Retinal pigment epithelial cell (primary cell): ENCODE measurements around the gene GNB2.
A peak's percentile ranks its signal among the peaks of the same experiment; 100 is the strongest.
"Not testable (repeated sequence)": the region's sequence is repeated elsewhere in the genome, so short reads cannot be mapped to it uniquely, and the experiment has no call there.

Experiments used
- DNase-seq: peaks from one replicate; pipeline ENCODE4 v3.0.0-alpha.2; 2010; ENCODE audit warnings: low read depth
- H3K4me3 ChIP-seq: 2 replicates; pipeline ENCODE4 v1.5.1; 2011; ENCODE audit warnings: mild to moderate bottlenecking, low read length, control low read depth, moderate library complexity
- TF ChIP-seq, protein P1 (sequence below): conservative IDR thresholded peaks from 2 replicates; pipeline ENCODE4 v1.5.1; 2011; ENCODE audit warnings: low read depth, low read length, control low read depth, inconsistent platforms

GNB2 gene

DNA sequence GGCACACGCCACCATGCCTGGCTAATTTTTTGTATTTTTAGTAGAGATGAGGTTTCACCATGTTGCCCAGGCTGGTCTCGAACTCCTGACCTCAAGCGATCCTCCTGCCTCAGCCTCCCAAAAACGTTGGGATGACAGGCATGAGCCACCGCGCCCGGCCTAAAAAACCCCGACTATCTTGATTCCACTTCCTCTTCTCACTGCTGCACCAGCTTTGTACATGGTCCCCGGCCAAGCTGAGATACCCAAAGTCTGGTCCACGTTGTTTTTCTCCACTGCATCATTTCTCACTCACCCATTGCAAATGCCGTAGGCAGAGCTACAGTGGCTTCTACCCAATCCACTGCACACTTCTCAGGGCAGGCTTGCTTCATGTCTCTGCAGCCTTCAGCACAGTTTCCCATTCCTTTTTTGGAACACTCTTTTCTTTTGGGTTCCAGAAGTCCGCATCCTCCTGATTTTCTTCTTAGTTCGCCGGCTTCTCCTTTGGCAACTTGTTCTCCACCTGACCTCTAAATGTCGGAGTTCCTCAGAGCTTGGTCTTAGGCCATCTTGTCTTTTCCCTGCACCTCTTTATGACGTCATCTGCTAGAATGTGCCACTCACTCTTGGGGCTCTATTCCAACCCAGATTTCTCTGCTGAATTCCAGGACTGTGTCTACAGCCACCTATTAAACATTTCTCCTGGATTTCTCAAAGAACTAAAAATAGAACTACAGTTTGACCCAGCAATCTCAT is 6.0 kb upstream of the GNB2 start:
- H3K4me3 ChIP-seq, result no peak overlapping the region
- TF ChIP-seq, protein P1, sequence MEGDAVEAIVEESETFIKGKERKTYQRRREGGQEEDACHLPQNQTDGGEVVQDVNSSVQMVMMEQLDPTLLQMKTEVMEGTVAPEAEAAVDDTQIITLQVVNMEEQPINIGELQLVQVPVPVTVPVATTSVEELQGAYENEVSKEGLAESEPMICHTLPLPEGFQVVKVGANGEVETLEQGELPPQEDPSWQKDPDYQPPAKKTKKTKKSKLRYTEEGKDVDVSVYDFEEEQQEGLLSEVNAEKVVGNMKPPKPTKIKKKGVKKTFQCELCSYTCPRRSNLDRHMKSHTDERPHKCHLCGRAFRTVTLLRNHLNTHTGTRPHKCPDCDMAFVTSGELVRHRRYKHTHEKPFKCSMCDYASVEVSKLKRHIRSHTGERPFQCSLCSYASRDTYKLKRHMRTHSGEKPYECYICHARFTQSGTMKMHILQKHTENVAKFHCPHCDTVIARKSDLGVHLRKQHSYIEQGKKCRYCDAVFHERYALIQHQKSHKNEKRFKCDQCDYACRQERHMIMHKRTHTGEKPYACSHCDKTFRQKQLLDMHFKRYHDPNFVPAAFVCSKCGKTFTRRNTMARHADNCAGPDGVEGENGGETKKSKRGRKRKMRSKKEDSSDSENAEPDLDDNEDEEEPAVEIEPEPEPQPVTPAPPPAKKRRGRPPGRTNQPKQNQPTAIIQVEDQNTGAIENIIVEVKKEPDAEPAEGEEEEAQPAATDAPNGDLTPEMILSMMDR, result no peak
- DNase-seq, result no peak

DNA sequence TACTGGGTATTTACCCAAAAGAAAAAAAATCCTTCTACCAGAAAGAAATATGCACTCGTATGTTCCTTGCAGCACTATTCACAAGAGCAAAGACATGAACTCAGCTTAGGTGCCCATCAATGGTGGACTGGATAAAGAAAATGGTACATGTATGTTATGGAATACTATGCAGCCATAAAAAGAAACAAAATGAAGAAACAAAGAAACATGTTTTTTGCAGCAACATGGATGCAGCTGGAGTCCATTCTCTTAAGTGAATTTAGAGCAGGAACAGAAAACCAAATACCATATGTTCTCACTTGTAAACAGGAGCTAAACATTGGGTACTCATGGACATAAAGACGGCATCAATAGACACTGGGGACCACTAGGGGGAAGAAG is 5.5 kb upstream of the GNB2 start:
- DNase-seq, result no peak
- H3K4me3 ChIP-seq, result no peak overlapping the region
- TF ChIP-seq, protein P1, result no peak

DNA sequence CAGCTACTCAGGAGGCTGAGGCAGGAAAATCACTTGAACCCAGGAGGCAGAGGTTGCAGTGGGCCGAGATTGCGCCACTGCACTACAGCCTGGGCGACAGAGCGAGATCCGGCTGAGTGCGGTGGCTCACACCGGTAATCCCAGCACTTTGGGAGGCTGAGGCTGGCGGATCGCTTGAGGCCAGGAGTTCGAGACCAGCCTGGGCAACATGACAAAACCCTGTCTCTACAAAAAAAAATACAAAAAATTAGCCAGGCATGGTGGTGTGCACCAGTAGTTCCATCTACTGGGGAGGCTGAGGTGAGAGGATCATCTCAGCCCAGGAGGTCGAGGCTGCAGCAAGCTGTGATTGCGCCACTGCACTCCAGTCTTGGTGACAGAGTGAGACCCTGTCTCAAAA is 4.4 kb upstream of the GNB2 start:
- H3K4me3 ChIP-seq, DNase-seq: not testable (repeated sequence)

DNA sequence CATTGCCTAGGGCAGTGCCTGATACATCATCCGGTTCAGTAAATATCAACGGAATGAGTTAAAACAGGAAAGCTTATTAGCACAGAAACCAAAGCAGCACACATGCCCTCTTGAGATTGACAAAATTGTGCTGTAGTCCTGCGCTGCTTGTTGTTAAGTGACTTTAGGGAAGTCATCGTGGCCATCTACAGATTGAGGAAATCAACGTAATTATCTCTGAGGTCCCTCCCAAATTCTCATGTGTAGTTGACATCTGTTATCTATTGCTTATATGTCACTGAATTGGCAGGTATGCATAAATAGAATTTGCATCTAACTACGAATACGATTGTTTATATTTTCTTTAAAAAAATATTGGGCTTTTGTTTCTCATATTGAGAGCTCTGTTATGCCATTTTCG is 3.5 kb upstream of the GNB2 start:
- TF ChIP-seq, protein P1, result no peak
- no peak for DNase-seq
- H3K4me3 ChIP-seq, result no peak overlapping the region

DNA sequence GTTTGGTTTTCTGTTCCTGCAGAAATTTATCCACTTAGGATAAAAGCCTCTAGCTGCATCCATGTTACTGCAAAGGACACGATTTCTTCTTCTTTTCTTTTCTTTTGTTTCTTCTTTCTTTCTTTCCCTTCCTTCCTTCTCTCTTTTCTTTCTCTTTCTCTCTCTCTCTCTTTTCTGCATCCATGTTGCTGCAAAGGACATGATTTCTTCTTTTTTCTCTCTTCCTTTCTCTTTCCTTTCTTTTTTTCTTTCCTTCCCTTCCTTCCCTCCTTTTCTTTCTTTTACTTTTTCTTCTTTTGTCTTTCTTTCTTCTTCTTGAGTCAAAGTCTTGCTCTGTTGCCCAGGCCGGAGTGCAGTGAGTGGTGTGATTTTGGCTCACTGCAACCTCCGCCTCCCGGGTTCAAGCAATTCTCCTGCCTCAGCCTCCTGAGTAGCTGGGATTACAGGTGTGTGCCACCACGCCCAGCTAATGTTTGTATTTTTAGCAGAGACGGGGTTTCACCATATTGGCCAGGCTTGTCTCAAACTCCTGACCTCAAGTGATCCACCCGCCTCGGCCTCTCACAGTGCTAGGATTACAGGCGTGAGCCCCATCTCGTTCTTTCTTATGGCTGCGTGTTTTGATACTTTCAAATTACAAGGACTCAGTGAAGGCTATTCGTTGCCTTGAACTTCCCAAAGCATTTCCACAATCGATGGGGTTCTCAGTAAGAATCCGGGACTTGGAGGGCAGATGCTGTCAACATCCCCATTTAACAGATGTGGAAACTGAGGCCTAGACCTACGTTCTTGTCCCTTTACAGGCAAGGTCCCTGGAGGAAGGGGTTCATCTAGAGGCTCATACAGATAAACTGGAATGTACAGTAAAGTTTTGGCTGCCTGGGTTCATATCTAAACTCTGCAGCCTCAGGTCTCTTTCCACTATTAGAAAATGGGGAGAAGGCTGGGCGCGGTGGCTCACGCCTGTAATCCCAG is 1.9 kb upstream of the GNB2 start:
- DNase-seq, result no peak
- TF ChIP-seq, protein P1, result no peak
- H3K4me3 ChIP-seq, result no peak overlapping the region

DNA sequence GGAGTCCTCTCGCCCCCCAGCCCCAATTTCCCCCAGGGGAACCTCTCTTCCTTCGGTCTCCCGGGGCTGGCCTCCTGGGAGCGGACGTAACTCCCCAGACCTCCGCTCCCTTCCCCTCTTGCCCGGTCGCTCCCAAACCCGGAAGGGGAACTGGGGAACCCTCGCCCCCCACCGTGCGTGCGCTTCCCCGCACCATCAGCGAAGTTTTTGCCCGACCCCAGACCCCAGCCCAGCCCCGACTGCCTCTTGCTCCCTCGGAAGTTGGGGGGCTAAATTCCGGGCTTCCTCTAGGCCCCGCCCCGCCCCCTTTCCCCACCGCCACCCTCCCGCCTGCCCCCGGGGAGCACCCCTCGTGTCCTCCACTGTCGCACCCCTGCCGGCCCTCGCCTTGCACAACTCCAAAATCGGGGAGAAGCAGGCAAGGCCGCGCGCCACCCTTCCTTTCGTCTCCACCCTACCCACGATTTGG is 436 bp downstream of the GNB2 start:
- TF ChIP-seq, protein P1, result no peak
- no peak for DNase-seq
- H3K4me3 ChIP-seq, result peak overlapping the region; percentile 92

DNA sequence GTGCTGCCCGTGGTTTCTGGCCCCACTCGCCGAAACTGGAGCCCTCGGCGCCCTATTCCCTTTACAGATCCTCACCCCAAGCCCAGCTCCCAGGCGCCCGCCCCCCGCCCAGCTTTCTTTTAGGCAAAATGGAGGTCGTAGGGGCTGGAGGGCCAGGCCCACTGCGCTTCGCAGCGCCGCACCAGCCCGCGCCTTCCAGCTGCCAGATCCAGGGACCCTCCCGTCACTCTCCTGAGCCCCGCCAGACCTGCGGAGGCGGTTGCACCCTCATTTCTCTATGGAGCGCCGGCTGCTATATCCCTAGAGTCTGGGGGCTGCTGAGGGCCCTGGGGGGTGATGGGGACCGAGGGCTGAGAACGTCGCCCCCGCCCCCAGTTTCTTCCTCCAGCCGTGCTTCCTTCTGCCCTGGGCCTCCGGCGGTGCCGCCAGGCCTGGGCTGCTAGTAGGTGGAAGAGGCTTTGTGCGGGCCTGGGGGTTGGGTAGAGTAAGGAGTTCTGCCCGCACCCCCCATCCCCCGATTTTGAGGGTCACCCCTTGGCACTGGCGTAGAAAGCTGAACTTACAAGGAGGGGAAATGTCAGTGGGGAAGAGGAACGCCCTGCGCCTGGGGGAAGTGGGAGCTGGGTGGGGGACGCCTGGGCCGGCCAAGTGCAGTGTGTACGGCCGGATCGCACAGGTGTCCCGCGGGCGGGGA is 1.0 kb downstream of the GNB2 start:
- H3K4me3 ChIP-seq, result peak overlapping the region; percentile 92
- no peak for DNase-seq
- TF ChIP-seq, protein P1, result no peak
